ENCODE measurements around the gene CADM1. TPM values are rescaled to one million over a fixed set of nuclear protein-coding genes. Genes with fewer than 3 reads are reported as not detected.

Gene CADM1
- polyA plus RNA-seq, 1 donor (not counting 4 experiments of a cell fraction or from before 2014, with no cell fraction given) = 9.5 TPM

DNA sequence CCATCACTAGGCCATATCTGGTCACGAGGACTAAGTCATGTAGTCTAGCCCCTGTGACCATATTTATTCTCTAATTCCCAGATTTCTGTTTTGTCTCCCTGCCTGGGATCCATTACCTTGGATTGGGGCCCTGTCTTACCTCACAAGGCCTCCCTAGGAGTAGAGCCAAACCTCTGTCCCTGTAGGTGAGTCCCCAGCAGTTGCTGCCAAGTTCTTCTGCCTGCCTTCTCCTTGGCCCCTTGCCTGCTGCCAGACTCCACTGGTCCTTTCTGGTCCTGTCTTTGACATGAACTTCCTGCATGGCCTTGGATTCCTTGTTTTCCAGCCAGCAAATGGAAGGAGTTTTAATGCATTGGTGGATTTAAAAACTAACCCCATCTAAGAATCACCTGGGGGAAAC, 35.6 kb upstream of the CADM1 start:
- DNase-seq (ENCODE audit: low read depth, low spot score) = no peak
- H3K27ac ChIP-seq (ENCODE audit: control insufficient read depth, insufficient read depth, low read length) = no peak overlapping the region
- H4K20me1 ChIP-seq (ENCODE audit: control insufficient read depth, extremely low read depth, insufficient read depth, low read length) = no peaks in the 10 kb centered on the region
- H3K4me2 ChIP-seq (ENCODE audit: control insufficient read depth, extremely low read depth, insufficient read depth, low read depth, low read length) = no peak overlapping the region
- H3K4me3 ChIP-seq (ENCODE audit: control insufficient read depth in 2 of 3, extremely low read depth in 1 of 3, insufficient read depth in 2 of 3, low read depth in 1 of 3, low read length in 3 of 3) = no peak overlapping the region
- H3K79me2 ChIP-seq (ENCODE audit: control insufficient read depth, insufficient read depth, low read length) = no peaks in the 10 kb centered on the region
- H3K27me3 ChIP-seq (ENCODE audit: control insufficient read depth, extremely low read depth, insufficient read depth, low read length) = no peaks in the 10 kb centered on the region
- H3K4me1 ChIP-seq (ENCODE audit: control insufficient read depth, extremely low read depth, insufficient read depth, low read length) = no peaks in the 10 kb centered on the region
- H3K9me1 ChIP-seq (ENCODE audit: control insufficient read depth, extremely low read depth, insufficient read depth, low read length) = no peaks in the 10 kb centered on the region
- H3K9me3 ChIP-seq (ENCODE audit: control insufficient read depth, low read depth, low read length) = no peaks in the 10 kb centered on the region
- dilution Hi-C loops (cut with MboI; ENCODE audit: extremely low pct_ligation_motif_present, low sequenced_read_pairs) = no loop called here
- TF ChIP-seq EZH2 (IDR thresholded peaks at IDR 0.05; ENCODE audit: low read length) = no peak
- TF ChIP-seq, protein P1, sequence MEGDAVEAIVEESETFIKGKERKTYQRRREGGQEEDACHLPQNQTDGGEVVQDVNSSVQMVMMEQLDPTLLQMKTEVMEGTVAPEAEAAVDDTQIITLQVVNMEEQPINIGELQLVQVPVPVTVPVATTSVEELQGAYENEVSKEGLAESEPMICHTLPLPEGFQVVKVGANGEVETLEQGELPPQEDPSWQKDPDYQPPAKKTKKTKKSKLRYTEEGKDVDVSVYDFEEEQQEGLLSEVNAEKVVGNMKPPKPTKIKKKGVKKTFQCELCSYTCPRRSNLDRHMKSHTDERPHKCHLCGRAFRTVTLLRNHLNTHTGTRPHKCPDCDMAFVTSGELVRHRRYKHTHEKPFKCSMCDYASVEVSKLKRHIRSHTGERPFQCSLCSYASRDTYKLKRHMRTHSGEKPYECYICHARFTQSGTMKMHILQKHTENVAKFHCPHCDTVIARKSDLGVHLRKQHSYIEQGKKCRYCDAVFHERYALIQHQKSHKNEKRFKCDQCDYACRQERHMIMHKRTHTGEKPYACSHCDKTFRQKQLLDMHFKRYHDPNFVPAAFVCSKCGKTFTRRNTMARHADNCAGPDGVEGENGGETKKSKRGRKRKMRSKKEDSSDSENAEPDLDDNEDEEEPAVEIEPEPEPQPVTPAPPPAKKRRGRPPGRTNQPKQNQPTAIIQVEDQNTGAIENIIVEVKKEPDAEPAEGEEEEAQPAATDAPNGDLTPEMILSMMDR (optimal IDR thresholded peaks at IDR 0.05 in 1 of 3, IDR thresholded peaks at IDR 0.05 in 1 of 3, conservative IDR thresholded peaks at IDR 0.05 in 1 of 3; ENCODE audit: extremely low read depth in 1 of 3, insufficient read depth in 2 of 3, low read length in 3 of 3) = no peak
- H2AFZ ChIP-seq (ENCODE audit: control insufficient read depth, low read length) = no peak overlapping the region
- no peak overlapping the region for H3K9ac ChIP-seq (ENCODE audit: control insufficient read depth, extremely low read depth, insufficient read depth, low read length)
- no peaks in the 10 kb centered on the region for H3K36me3 ChIP-seq (ENCODE audit: control insufficient read depth in 2 of 2, extremely low read depth in 1 of 2, insufficient read depth in 2 of 2, low read length in 2 of 2)
- FAIRE-seq = no peak

DNA sequence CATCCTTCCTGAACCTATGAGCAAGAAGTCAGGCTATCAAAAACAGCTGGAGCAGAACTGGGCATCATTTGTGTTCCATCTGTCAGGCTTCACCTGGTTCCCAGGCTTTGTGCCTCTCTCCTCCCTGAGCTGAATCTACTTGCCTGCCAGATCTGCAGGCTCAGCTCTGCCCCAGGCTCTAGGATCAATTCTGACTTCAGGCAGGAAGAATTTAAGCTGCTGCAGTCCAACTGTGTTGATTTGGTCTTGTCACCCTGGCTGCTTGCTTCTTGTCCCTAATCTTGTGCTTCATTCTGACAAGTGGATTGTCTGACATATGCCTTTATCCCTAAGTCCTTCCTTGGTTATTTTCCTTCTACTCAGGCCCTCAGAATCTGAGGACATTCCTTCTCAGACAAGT, 31.6 kb upstream of the CADM1 start:
- TF ChIP-seq, protein P1 (optimal IDR thresholded peaks at IDR 0.05 in 1 of 3, IDR thresholded peaks at IDR 0.05 in 1 of 3, conservative IDR thresholded peaks at IDR 0.05 in 1 of 3; ENCODE audit: extremely low read depth in 1 of 3, insufficient read depth in 2 of 3, low read length in 3 of 3) = no peak
- TF ChIP-seq EZH2 (IDR thresholded peaks at IDR 0.05; ENCODE audit: low read length) = no peak
- no peak overlapping the region for H3K27ac ChIP-seq (ENCODE audit: control insufficient read depth, insufficient read depth, low read length)
- no peak overlapping the region for H2AFZ ChIP-seq (ENCODE audit: control insufficient read depth, low read length)
- no peak overlapping the region for H3K9ac ChIP-seq (ENCODE audit: control insufficient read depth, extremely low read depth, insufficient read depth, low read length)
- no peaks in the 10 kb centered on the region for H3K36me3 ChIP-seq (ENCODE audit: control insufficient read depth in 2 of 2, extremely low read depth in 1 of 2, insufficient read depth in 2 of 2, low read length in 2 of 2)
- FAIRE-seq (no peak), DNase-seq (ENCODE audit: low read depth, low spot score) (no peak)
- no peak overlapping the region for H3K4me2 ChIP-seq (ENCODE audit: control insufficient read depth, extremely low read depth, insufficient read depth, low read depth, low read length)
- no peaks in the 10 kb centered on the region for H3K27me3 ChIP-seq (ENCODE audit: control insufficient read depth, extremely low read depth, insufficient read depth, low read length)
- H4K20me1 ChIP-seq (ENCODE audit: control insufficient read depth, extremely low read depth, insufficient read depth, low read length) = no peaks in the 10 kb centered on the region
- dilution Hi-C loops (cut with MboI; ENCODE audit: extremely low pct_ligation_motif_present, low sequenced_read_pairs) = no loop called here
- no peaks in the 10 kb centered on the region for H3K79me2 ChIP-seq (ENCODE audit: control insufficient read depth, insufficient read depth, low read length)
- no peaks in the 10 kb centered on the region for H3K4me1 ChIP-seq (ENCODE audit: control insufficient read depth, extremely low read depth, insufficient read depth, low read length)
- no peaks in the 10 kb centered on the region for H3K9me3 ChIP-seq (ENCODE audit: control insufficient read depth, low read depth, low read length)
- H3K9me1 ChIP-seq (ENCODE audit: control insufficient read depth, extremely low read depth, insufficient read depth, low read length) = no peaks in the 10 kb centered on the region
- H3K4me3 ChIP-seq (ENCODE audit: control insufficient read depth in 2 of 3, extremely low read depth in 1 of 3, insufficient read depth in 2 of 3, low read depth in 1 of 3, low read length in 3 of 3) = no peak overlapping the region

Data from keratinocyte (primary cell).